WERI-Rb-1 (cell line): ENCODE results near the gene BMAL1.
"Not testable (repeated sequence)": the region's sequence is repeated elsewhere in the genome, so short reads cannot be mapped to it uniquely, and the experiment has no call there.

Source experiments
- DNase-seq: peaks from one replicate; pipeline ENCODE4 v3.0.0-alpha.2; 2020
- H3K27ac ChIP-seq: fragments of 250-450 bp; sonication (Bioruptor Pico); 2 replicates; pipeline ENCODE4 v1.5.1; 2020; ENCODE audit warnings: mild to moderate bottlenecking, moderate library complexity
- H3K27me3 ChIP-seq: fragments of 250-450 bp; sonication (Bioruptor Pico); 2 replicates; pipeline ENCODE4 v1.5.1; 2021; ENCODE audit warnings: mild to moderate bottlenecking, low read depth, moderate library complexity; ENCODE audit not compliant: insufficient read depth, severe bottlenecking
- H3K36me3 ChIP-seq: fragments of 250-450 bp; sonication (Bioruptor Pico); 2 replicates; pipeline ENCODE4 v1.5.1; 2020; ENCODE audit warnings: mild to moderate bottlenecking, moderate library complexity
- H3K4me3 ChIP-seq: 2 replicates; pipeline ENCODE4 v1.5.1; 2011; ENCODE audit warnings: low read depth, mild to moderate bottlenecking, control low read depth, low read length
- H3K9me3 ChIP-seq: fragments of 250-450 bp; sonication (Bioruptor Pico); 2 replicates; pipeline ENCODE4 v1.5.1; 2021; ENCODE audit warnings: mild to moderate bottlenecking, moderate library complexity; ENCODE audit not compliant: severe bottlenecking
- CTCF ChIP-seq: IDR thresholded peaks from 2 replicates; pipeline ENCODE4 v1.5.1; 2011; ENCODE audit warnings: low read depth, mild to moderate bottlenecking, control low read depth, inconsistent platforms, low read length

Gene BMAL1

GRCh38 chr11:13429836-13430235 lies 152.2 kb downstream of the BMAL1 start:
- DNase-seq: no peak
- no peak for TF ChIP-seq CTCF
- H3K9me3 ChIP-seq: no peaks in the 10 kb centered on the region
- H3K36me3 ChIP-seq: no peaks in the 10 kb centered on the region
- H3K4me3 ChIP-seq: no peak overlapping the region
- H3K27ac ChIP-seq: no peak overlapping the region
- H3K27me3 ChIP-seq: no peaks in the 10 kb centered on the region

- no peak overlapping the region for H3K27ac ChIP-seq
- no peak for TF ChIP-seq CTCF
- no peaks in the 10 kb centered on the region for H3K9me3 ChIP-seq
- no peaks in the 10 kb centered on the region for H3K36me3 ChIP-seq
- H3K27me3 ChIP-seq: no peaks in the 10 kb centered on the region
- no peak overlapping the region for H3K4me3 ChIP-seq
- DNase-seq: no peak
These were observed 155.8 kb downstream of the BMAL1 start for GRCh38 chr11:13433437-13433836.

- H3K27ac ChIP-seq: no peak overlapping the region
These were observed 156.9 kb downstream of the BMAL1 start for GRCh38 chr11:13434247-13435205.

GRCh38 chr11:13436836-13437235 lies 159.2 kb downstream of the BMAL1 start:
- H3K36me3 ChIP-seq, H3K9me3 ChIP-seq, H3K27ac ChIP-seq, DNase-seq, H3K27me3 ChIP-seq, H3K4me3 ChIP-seq: not testable (repeated sequence)

More at GRCh38 chr11:13434247-13435205, 156.9 kb downstream of the BMAL1 start:
- no peaks in the 10 kb centered on the region for H3K9me3 ChIP-seq
- H3K4me3 ChIP-seq: no peak overlapping the region
- no peaks in the 10 kb centered on the region for H3K27me3 ChIP-seq
- no peak for TF ChIP-seq CTCF
- no peak for DNase-seq
- no peaks in the 10 kb centered on the region for H3K36me3 ChIP-seq
